ENCODE data around the gene VGLL4. TPM values are rescaled to one million over a fixed set of nuclear protein-coding genes. Genes with fewer than 3 reads are reported as not detected.
"Not testable (repeated sequence)": the region's sequence is repeated elsewhere in the genome, so short reads cannot be mapped to it uniquely, and the experiment has no call there.

Gene VGLL4
- total and polyA plus RNA-seq, 2 donors (not counting 1 experiment from before 2014, with no cell fraction given), result 25.8 to 29.0 TPM

DNA sequence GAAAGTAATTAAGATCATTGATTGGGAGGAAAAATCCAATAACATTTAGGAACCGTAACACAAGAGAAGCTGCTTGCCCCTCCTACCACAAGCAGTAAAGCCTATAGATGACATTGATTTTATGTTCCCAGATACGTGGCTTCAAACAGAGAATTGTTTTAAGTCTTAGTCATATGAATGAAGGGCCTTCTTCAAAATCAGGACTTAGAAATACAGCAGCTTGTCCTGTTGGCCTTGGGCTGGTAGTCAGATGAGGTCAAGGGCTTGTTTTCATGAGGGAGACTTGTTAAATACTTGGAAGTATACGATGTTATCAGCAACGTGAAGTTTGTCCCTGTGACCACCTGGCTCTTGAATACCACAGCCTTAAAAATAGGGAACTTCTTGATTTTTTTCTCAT is 114.4 kb downstream of the VGLL4 start:
- H3K4me3 Mint-ChIP-seq, result no peak overlapping the region
- no peak overlapping the region for H3K27ac Mint-ChIP-seq
- no peaks in the 10 kb centered on the region for H3K36me3 ChIP-seq (replicated peaks in 1 of 2; ENCODE audit: control extremely low read depth in 1 of 2, control insufficient read depth in 1 of 2, extremely low read depth in 1 of 2, insufficient read depth in 2 of 2, low read length in 1 of 2)
- no peaks in the 10 kb centered on the region for H3K4me1 Mint-ChIP-seq
- H3K79me2 ChIP-seq (ENCODE audit: control insufficient read depth, insufficient read depth, low read length), result no peaks in the 10 kb centered on the region
- no peaks in the 10 kb centered on the region for H3K27me3 Mint-ChIP-seq
- H3K9me3 Mint-ChIP-seq (ENCODE audit: insufficient read depth), result peaks cover 2% of the 10 kb centered on the region
- no peak for DNase-seq
- no peak for ATAC-seq (ENCODE audit: low read depth)
- no peak overlapping the region for H2AFZ ChIP-seq (ENCODE audit: insufficient read depth, low read depth, low read length, poor library complexity, severe bottlenecking)
- H3K27me3 ChIP-seq (replicated peaks in 1 of 4; ENCODE audit: control extremely low read depth in 1 of 4, control insufficient read depth in 3 of 4, insufficient read depth in 4 of 4, low read length in 3 of 4), result no peaks in the 10 kb centered on the region
- H3K27ac ChIP-seq (ENCODE audit: low read length in 2 of 2), result no peak overlapping the region
- H3K9me3 ChIP-seq (ENCODE audit: control extremely low read depth in 1 of 3, control insufficient read depth in 2 of 3, insufficient read depth in 1 of 3, low read length in 2 of 3), result peaks cover 0 to 7% (median 0%) of the 10 kb centered on the region in 3 donors
- ChIA-PET CTCF (no interaction called here), POLR2A (no interaction called here)
- H3K4me1 ChIP-seq (ENCODE audit: control insufficient read depth in 2 of 2, insufficient read depth in 2 of 2, low read length in 2 of 2), result no peaks in the 10 kb centered on the region
- H4K20me1 ChIP-seq (ENCODE audit: control insufficient read depth, insufficient read depth, low read length, poor library complexity, severe bottlenecking), result no peaks in the 10 kb centered on the region
- no peak overlapping the region for H3K9ac ChIP-seq (ENCODE audit: low read length)
- H3K4me3 ChIP-seq (ENCODE audit: control extremely low read depth in 1 of 5, extremely low read depth in 1 of 5, insufficient read depth in 1 of 5, low read depth in 2 of 5, low read length in 4 of 5), result no peak overlapping the region
- no peak overlapping the region for H3K4me2 ChIP-seq (replicated peaks; ENCODE audit: low read depth, low read length, poor library complexity, severe bottlenecking)
- TF ChIP-seq, protein P1, sequence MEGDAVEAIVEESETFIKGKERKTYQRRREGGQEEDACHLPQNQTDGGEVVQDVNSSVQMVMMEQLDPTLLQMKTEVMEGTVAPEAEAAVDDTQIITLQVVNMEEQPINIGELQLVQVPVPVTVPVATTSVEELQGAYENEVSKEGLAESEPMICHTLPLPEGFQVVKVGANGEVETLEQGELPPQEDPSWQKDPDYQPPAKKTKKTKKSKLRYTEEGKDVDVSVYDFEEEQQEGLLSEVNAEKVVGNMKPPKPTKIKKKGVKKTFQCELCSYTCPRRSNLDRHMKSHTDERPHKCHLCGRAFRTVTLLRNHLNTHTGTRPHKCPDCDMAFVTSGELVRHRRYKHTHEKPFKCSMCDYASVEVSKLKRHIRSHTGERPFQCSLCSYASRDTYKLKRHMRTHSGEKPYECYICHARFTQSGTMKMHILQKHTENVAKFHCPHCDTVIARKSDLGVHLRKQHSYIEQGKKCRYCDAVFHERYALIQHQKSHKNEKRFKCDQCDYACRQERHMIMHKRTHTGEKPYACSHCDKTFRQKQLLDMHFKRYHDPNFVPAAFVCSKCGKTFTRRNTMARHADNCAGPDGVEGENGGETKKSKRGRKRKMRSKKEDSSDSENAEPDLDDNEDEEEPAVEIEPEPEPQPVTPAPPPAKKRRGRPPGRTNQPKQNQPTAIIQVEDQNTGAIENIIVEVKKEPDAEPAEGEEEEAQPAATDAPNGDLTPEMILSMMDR (IDR thresholded peaks at IDR 0.05), result no peak
- no peak for TF ChIP-seq EZH2 (IDR thresholded peaks at IDR 0.05; ENCODE audit: borderline replicate concordance, insufficient read depth, low read depth, low read length, poor library complexity, severe bottlenecking)
- intact Hi-C loops (cut with micrococcal nuclease), result no loop called here
- 60% methylated on average over 1 of the region's 4 CpGs for WGBS (ENCODE audit: insufficient coverage)

DNA sequence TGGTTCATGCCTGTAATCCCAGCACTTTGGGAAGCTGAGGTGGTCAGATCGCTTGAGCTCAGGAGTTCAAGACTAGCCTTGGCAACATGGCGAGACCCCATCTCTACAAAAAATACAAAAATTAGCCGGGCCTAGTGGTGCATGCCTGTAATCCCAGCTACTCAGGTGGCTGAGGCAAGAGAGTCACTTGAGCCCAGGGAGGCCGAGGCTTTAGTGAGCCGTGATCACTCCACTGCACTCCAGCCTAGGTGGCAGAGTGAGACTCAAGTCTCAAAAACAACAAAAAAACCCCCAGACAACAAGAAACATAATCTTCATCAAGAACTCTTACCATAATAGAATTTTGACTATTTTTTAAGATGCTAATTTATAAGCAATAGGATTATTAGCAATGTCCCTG is 117.6 kb downstream of the VGLL4 start:
- intact Hi-C loops (cut with micrococcal nuclease); H3K27me3 Mint-ChIP-seq; H3K27me3 ChIP-seq (replicated peaks in 1 of 4; ENCODE audit: control extremely low read depth in 1 of 4, control insufficient read depth in 3 of 4, insufficient read depth in 4 of 4, low read length in 3 of 4); H3K27ac ChIP-seq (ENCODE audit: low read length in 2 of 2); H3K9me3 Mint-ChIP-seq (ENCODE audit: insufficient read depth); ATAC-seq (ENCODE audit: low read depth); H3K36me3 ChIP-seq (replicated peaks in 1 of 2; ENCODE audit: control extremely low read depth in 1 of 2, control insufficient read depth in 1 of 2, extremely low read depth in 1 of 2, insufficient read depth in 2 of 2, low read length in 1 of 2); H3K9me3 ChIP-seq (ENCODE audit: control extremely low read depth in 1 of 3, control insufficient read depth in 2 of 3, insufficient read depth in 1 of 3, low read length in 2 of 3); H3K4me1 ChIP-seq (ENCODE audit: control insufficient read depth in 2 of 2, insufficient read depth in 2 of 2, low read length in 2 of 2); H3K27ac Mint-ChIP-seq; CTCF ChIA-PET; H4K20me1 ChIP-seq (ENCODE audit: control insufficient read depth, insufficient read depth, low read length, poor library complexity, severe bottlenecking); DNase-seq; H3K4me1 Mint-ChIP-seq; H3K4me3 Mint-ChIP-seq; H3K9ac ChIP-seq (ENCODE audit: low read length); H2AFZ ChIP-seq (ENCODE audit: insufficient read depth, low read depth, low read length, poor library complexity, severe bottlenecking); H3K79me2 ChIP-seq (ENCODE audit: control insufficient read depth, insufficient read depth, low read length); H3K4me2 ChIP-seq (replicated peaks; ENCODE audit: low read depth, low read length, poor library complexity, severe bottlenecking); H3K4me3 ChIP-seq (ENCODE audit: control extremely low read depth in 1 of 5, extremely low read depth in 1 of 5, insufficient read depth in 1 of 5, low read depth in 2 of 5, low read length in 4 of 5): not testable (repeated sequence)
- 100% methylated on average over 4 of the region's 5 CpGs for WGBS (ENCODE audit: insufficient coverage)
- POLR2A ChIA-PET, result interaction anchor here (0.7 kb wide), 1 partner anchor 29 kb away, joined by 3 read pairs; no protein-coding TSS in a partner anchor

Measured in B cell (primary cell).